Astrocyte of the cerebellum (primary cell): ENCODE data around the gene TIAM1.

Experiments used
- DNase-seq: peaks from one replicate; pipeline ENCODE4 v3.0.0-alpha.2; 2011; ENCODE audit warnings: low read depth
- H3K4me3 ChIP-seq: 2 replicates; pipeline ENCODE4 v1.5.1; 2011; ENCODE audit warnings: mild to moderate bottlenecking, low read depth, low read length, moderate library complexity
- in situ Hi-C: cut with HindIII; loops from 2 replicates; pipeline ENCODE4 v1.10.0; 2017; ENCODE audit warnings: low sequenced_read_pairs
- TF ChIP-seq, protein P1 (sequence below): IDR thresholded peaks from 2 replicates; pipeline ENCODE4 v1.5.1; 2012; ENCODE audit warnings: low read length, low read depth, moderate library complexity, mild to moderate bottlenecking; ENCODE audit errors: missing control alignments

The TIAM1 gene

DNA sequence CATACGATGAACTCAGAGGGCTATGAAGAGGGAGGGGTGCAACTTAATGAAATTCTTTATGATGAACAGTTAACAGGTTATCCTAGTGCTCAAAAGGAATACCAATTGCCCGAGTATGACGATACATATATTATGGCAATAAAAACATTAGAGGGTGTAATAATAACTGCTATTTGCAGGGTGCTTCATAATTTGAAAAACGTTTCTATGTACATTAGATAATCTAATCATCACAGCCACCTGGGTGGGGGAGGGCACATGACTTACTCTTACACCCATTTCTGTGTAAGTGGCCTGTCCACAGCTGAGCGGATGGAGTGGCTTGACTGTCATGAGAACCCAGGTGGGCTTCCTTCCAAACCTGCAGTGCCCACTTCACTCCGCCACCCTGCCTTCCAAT is 46.3 kb downstream of the TIAM1 start:
- no peak for DNase-seq
- in situ Hi-C loops = no loop called here

DNA sequence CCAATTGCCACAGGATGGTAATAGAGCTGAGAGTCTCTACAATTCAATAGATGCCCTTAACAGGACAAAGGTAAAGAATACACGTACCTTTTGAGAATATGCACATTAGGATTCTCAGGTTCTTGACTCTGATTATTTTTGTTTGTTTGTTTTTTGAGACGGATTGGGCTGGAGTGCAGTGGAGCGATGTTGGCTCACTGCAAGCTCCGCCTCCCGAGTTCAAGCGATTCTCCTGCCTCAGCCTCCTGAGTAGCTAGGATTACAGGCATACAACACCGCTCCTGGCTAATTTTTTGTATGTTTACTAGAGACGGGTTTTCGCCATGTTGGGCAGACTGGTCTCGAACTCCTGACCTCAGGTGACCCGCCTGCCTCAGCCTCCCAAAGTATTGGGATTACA is 48.4 kb downstream of the TIAM1 start:
- TF ChIP-seq, protein P1, sequence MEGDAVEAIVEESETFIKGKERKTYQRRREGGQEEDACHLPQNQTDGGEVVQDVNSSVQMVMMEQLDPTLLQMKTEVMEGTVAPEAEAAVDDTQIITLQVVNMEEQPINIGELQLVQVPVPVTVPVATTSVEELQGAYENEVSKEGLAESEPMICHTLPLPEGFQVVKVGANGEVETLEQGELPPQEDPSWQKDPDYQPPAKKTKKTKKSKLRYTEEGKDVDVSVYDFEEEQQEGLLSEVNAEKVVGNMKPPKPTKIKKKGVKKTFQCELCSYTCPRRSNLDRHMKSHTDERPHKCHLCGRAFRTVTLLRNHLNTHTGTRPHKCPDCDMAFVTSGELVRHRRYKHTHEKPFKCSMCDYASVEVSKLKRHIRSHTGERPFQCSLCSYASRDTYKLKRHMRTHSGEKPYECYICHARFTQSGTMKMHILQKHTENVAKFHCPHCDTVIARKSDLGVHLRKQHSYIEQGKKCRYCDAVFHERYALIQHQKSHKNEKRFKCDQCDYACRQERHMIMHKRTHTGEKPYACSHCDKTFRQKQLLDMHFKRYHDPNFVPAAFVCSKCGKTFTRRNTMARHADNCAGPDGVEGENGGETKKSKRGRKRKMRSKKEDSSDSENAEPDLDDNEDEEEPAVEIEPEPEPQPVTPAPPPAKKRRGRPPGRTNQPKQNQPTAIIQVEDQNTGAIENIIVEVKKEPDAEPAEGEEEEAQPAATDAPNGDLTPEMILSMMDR = no peak
- DNase-seq = no peak
- in situ Hi-C loops = no loop called here
- H3K4me3 ChIP-seq = no peak overlapping the region

More for the DNA sequence above, 46.3 kb downstream of the TIAM1 start:
- no peak overlapping the region for H3K4me3 ChIP-seq
- TF ChIP-seq, protein P1 = no peak

DNA sequence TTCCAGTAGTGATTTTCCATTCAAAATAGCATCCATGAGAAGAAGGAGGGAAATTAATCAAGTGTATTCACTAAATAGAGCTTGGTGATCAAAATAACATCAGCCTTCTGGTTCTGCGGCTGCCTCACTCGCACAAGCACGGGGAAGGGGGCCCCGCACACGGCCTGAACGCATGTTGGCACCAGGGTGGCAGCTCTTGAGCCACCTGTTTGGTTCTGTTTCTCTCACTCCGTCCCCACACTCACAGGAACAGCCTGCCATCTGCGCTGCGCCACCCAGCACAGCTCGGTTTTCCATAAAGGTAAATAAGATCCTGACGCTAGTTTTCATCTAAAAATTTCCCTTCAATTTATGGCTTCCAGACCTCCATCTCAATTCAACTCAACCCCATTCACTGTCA is 49.4 kb downstream of the TIAM1 start:
- TF ChIP-seq, protein P1 = no peak
- in situ Hi-C loops = no loop called here
- H3K4me3 ChIP-seq = no peak overlapping the region
- DNase-seq = no peak

DNA sequence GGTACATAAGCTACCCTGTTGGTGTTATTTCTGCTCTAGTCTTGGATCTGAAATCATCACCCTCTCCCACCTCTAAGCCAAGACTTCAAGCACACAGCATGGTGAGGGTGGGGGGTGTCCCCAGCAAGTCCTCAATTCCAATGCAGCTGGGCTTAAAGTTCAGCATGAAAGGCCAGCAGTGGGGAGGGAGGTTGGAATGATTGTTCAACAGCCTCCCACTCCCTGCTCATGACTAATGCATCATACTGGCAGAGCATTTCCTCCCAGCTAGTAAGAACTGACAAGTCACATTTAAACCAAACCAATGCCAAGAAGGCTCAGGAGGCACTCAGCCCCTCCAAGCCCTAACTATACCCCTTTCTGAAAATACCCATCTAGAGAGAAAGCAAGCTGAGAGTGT is 50.1 kb downstream of the TIAM1 start:
- no peak overlapping the region for H3K4me3 ChIP-seq
- peak; percentile 62 for DNase-seq
- in situ Hi-C loops = no loop called here
- TF ChIP-seq, protein P1 = no peak

DNA sequence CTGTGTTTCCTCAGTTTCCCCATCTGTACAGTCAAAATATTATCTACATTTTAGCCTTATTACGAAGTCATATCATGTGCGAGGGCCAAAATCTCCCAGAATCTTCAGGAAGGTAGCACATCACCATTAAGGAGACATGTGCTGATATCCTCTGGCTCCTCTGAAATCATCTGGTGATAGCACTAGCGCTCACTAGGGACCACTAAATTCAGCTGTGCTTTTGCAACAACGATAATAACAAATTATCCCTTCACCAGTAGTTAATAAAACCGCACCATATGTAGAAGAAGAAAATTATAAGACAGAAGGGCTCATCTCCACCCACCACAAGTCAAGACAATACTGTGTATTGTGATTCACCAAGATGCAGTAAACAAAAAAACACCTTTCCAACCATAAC is 53.3 kb downstream of the TIAM1 start:
- no peak for DNase-seq
- in situ Hi-C loops = no loop called here
- TF ChIP-seq, protein P1 = no peak
- H3K4me3 ChIP-seq = no peak overlapping the region

DNA sequence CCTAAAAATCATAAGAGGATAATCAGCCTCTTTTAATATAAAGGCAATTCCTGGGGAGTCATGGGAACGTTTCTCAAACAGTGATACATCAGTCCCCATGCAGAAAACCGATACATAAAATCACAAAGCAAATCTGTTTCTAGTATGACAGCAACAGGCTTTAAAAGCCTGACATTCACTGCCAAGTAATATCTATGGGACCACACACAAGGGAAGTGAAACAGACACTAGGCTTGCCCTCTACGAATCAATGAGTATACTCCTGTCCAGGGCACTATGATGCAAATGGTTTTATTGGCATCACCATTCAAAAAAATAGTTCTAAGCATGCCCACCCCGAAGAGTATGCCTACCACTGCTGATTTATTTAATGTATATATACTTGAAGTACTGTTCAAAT is 54.4 kb downstream of the TIAM1 start:
- in situ Hi-C loops = no loop called here
- TF ChIP-seq, protein P1 = no peak
- no peak for DNase-seq

DNA sequence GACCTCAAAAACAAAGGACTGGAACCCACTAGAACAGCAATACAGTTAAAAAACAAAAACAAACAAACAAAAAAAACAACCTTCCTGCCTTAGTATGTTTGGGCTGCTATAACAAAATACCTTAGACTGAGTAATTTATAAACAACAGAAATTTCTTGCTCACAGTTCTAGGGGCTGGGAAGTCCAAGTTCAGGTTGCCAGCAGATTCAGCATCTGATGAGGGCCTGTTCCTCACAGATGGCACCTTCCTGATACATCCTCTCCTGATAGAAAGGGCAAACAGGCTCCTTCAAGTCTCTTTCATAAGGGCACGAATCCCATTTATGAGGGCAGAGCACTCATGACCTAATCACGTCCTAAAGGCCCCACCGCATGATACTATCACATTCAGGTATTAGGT is 55.9 kb downstream of the TIAM1 start:
- TF ChIP-seq, protein P1 = no peak
- in situ Hi-C loops = no loop called here

More for the DNA sequence above, 54.4 kb downstream of the TIAM1 start:
- H3K4me3 ChIP-seq = no peak overlapping the region

More for the DNA sequence above, 55.9 kb downstream of the TIAM1 start:
- no peak for DNase-seq
- no peak overlapping the region for H3K4me3 ChIP-seq
